AG10803 (cell line): Measurements from ENCODE around the gene PLS3.

Experiments
- DNase-seq: peaks from one replicate; pipeline ENCODE4 v3.0.0; 2010; ENCODE audit warnings: low read depth
- H3K4me3 ChIP-seq: 2 replicates; pipeline ENCODE4 v1.5.1; 2011; ENCODE audit warnings: mild to moderate bottlenecking, low read length, control low read depth
- CTCF ChIP-seq: conservative IDR thresholded peaks from 2 replicates; pipeline ENCODE4 v1.5.1; 2011; ENCODE audit warnings: mild to moderate bottlenecking, low read length, control low read depth, inconsistent platforms

Gene PLS3

DNA sequence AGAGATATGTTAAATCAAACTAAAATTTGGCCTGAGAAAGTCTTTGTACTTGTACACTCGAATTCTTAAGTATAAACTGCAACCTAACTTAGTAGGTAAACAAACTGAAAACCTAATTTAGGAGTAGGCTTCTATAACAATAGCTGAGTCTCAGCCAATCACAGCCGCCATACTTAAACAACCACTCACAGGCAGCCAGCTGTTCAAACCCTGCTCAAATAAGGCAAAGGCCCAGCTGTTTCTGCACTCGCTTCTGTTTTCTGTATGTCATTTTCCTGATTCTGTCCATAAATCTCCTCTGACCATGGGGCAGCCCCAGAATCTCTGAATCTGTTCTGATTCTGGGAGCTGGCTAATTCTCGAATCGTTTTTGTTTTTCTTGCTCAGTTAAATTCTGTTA lies 7.8 kb upstream of the PLS3 start:
- no peak overlapping the region for H3K4me3 ChIP-seq
- no peak for DNase-seq
- no peak for TF ChIP-seq CTCF

GRCh38 chrX:115559672-115560071 lies 1.3 kb upstream of the PLS3 start:
- DNase-seq = no peak
- no peak overlapping the region for H3K4me3 ChIP-seq
- TF ChIP-seq CTCF = no peak

- TF ChIP-seq CTCF = no peak
- DNase-seq = no peak
- H3K4me3 ChIP-seq = peak overlapping the region; percentile 74
Measured at GRCh38 chrX:115560211-115560977, 580 bp upstream of the PLS3 start.

- H3K4me3 ChIP-seq = peak overlapping the region; percentile 74
- peak; percentile 50 for DNase-seq
- TF ChIP-seq CTCF = no peak; the same call in none of the 2 replicates
Measured at GRCh38 chrX:115561605-115562479, 868 bp downstream of the PLS3 start.

- DNase-seq = peak; percentile 50
- TF ChIP-seq CTCF = no peak
- peak overlapping the region; percentile 74 for H3K4me3 ChIP-seq
Measured at GRCh38 chrX:115562480-115562847, 1.5 kb downstream of the PLS3 start.

- no peak overlapping the region for H3K4me3 ChIP-seq
- DNase-seq = no peak
- no peak for TF ChIP-seq CTCF
Measured at GRCh38 chrX:115563633-115564162, 2.7 kb downstream of the PLS3 start.

- TF ChIP-seq CTCF = no peak
- H3K4me3 ChIP-seq = no peak overlapping the region
- no peak for DNase-seq
Measured at GRCh38 chrX:115564243-115564642, 3.3 kb downstream of the PLS3 start.
